NCI-H1105 (cell line): ENCODE data around the gene TMEM59.
A peak's percentile ranks its signal among the peaks of the same experiment; 100 is the strongest.
"Not testable (repeated sequence)": the region's sequence is repeated elsewhere in the genome, so short reads cannot be mapped to it uniquely, and the experiment has no call there.

ENCODE experiments used
- DNase-seq: peaks from one replicate; lab custom pipeline; 2025; lab: John Stamatoyannopoulos, UW

Gene TMEM59

GRCh38 chr1:54052934-54053744, at the start of gene TMEM59, which contains the start of gene TCEANC2:
TMEM59 (minus strand) TSS chr1:54053204; CDS start chr1:54053188, 16 bp downstream.
TCEANC2 (plus strand) TSS chr1:54053608; CDS start chr1:54054423, 815 bp downstream.
- DNase-seq: peak; percentile 97

- DNase-seq: no peak
These were observed 47.5 kb upstream of the TMEM59 start for GRCh38 chr1:54100500-54100899.

GRCh38 chr1:54099061-54099610, 46.1 kb upstream of the TMEM59 start:
- no peak for DNase-seq

- DNase-seq: no peak
These were observed 43.9 kb upstream of the TMEM59 start for GRCh38 chr1:54096877-54097240.

GRCh38 chr1:54096227-54096876, 43.3 kb upstream of the TMEM59 start:
- no peak for DNase-seq

GRCh38 chr1:54095546-54096226, 42.7 kb upstream of the TMEM59 start:
- DNase-seq: no peak

- not testable (repeated sequence) for DNase-seq
These were observed 41.7 kb upstream of the TMEM59 start for GRCh38 chr1:54094730-54095105.

- DNase-seq: no peak
These were observed 41.2 kb upstream of the TMEM59 start for GRCh38 chr1:54094001-54094729.

GRCh38 chr1:54091666-54092065, 38.7 kb upstream of the TMEM59 start:
- DNase-seq: no peak

- no peak for DNase-seq
These were observed 35.4 kb upstream of the TMEM59 start for GRCh38 chr1:54088385-54088784.

- DNase-seq: no peak
These were observed 33.8 kb upstream of the TMEM59 start for GRCh38 chr1:54086754-54087153.

- DNase-seq: no peak
These were observed 31.8 kb upstream of the TMEM59 start for GRCh38 chr1:54084794-54085193.

GRCh38 chr1:54081306-54082270, 28.6 kb upstream of the TMEM59 start:
- DNase-seq: peak; percentile 19

GRCh38 chr1:54080598-54081049, 27.6 kb upstream of the TMEM59 start:
- no peak for DNase-seq

GRCh38 chr1:54077359-54077758, 24.4 kb upstream of the TMEM59 start:
- DNase-seq: no peak

GRCh38 chr1:54070171-54070837, 17.3 kb upstream of the TMEM59 start:
- DNase-seq: peak; percentile 51

GRCh38 chr1:54069791-54070170, 16.8 kb upstream of the TMEM59 start:
- DNase-seq: no peak

GRCh38 chr1:54064299-54064698, 11.3 kb upstream of the TMEM59 start:
- DNase-seq: no peak

GRCh38 chr1:54054438-54054749, 1.4 kb upstream of the TMEM59 start:
- no peak for DNase-seq

- no peak for DNase-seq
These were observed 887 bp upstream of the TMEM59 start for GRCh38 chr1:54053745-54054437.
